HEK293 (cell line): ENCODE measurements around the gene IFI6.
A peak's percentile ranks its signal among the peaks of the same experiment; 100 is the strongest.

ENCODE experiments used
- CTCF ChIA-PET: fragments of 350-600 bp; formaldehyde crosslinking; extraction: SDS; loops from one replicate; lab custom pipeline; 2021; ENCODE audit warnings: antibody characterized with exemption; lab: Yijun Ruan, JAX
- POLR2A ChIA-PET: fragments of 300-600 bp; formaldehyde crosslinking; extraction: SDS; loops from one replicate; lab custom pipeline; 2020; ENCODE audit warnings: antibody characterized with exemption, inconsistent platforms; lab: Yijun Ruan, JAX
- H3K27ac ChIP-seq: fragments of 200-500 bp; sonication (Bioruptor generic); 2 replicates; pipeline ENCODE4 v1.5.1; 2014; ENCODE audit warnings: low read depth, low read length, control low read depth, inconsistent platforms; ENCODE audit errors: extremely low read depth
- H3K36me3 ChIP-seq, 2 experiments: fragments of 200-500 bp in 1 of 2; sonication (Bioruptor generic) in 1 of 2; 1 replicate in 1 of 2; 2 replicates in 1 of 2; pipeline ENCODE4 v1.5.1; 2014 to 2017; ENCODE audit warnings: inconsistent platforms in 2 of 2, low read length in 2 of 2; ENCODE audit not compliant: control insufficient read depth in 2 of 2, insufficient read depth in 1 of 2
- H3K4me1 ChIP-seq: fragments of 200-500 bp; sonication (Bioruptor generic); 2 replicates; pipeline ENCODE4 v1.5.1; 2014; ENCODE audit warnings: mild to moderate bottlenecking, low read length, inconsistent platforms; ENCODE audit not compliant: control insufficient read depth, insufficient read depth
- H3K4me3 ChIP-seq: 2 replicates; pipeline ENCODE4 v1.5.1; 2011; ENCODE audit warnings: low read depth, mild to moderate bottlenecking, control low read depth, low read length, moderate library complexity
- H3K9me3 ChIP-seq: fragments of 200-500 bp; sonication (Bioruptor generic); 2 replicates; pipeline ENCODE4 v1.5.1; 2014; ENCODE audit warnings: low read depth, low read length, inconsistent platforms; ENCODE audit not compliant: control insufficient read depth, insufficient read depth
- CTCF ChIP-seq: fragments of 450-650 bp; formaldehyde crosslinking; IDR thresholded peaks from 2 replicates; pipeline ENCODE4 v1.5.1; 2016; ENCODE audit warnings: missing biosample characterization, missing genetic modification characterization
- GFI1B ChIP-seq: fragments of 450-650 bp; formaldehyde crosslinking; IDR thresholded peaks from 2 replicates; pipeline ENCODE4 v1.5.1; 2016; ENCODE audit warnings: missing biosample characterization, missing genetic modification characterization
- GLIS1 ChIP-seq: fragments of 450-650 bp; formaldehyde crosslinking; IDR thresholded peaks from 2 replicates; pipeline ENCODE4 v1.5.1; 2016; ENCODE audit warnings: missing biosample characterization, missing genetic modification characterization
- KLF1 ChIP-seq: fragments of 450-650 bp; formaldehyde crosslinking; IDR thresholded peaks from 2 replicates; pipeline ENCODE4 v1.5.1; 2016; ENCODE audit warnings: missing biosample characterization, missing genetic modification characterization
- SCRT2 ChIP-seq: fragments of 450-650 bp; formaldehyde crosslinking; IDR thresholded peaks from 2 replicates; pipeline ENCODE4 v1.5.1; 2016; ENCODE audit warnings: missing biosample characterization, missing genetic modification characterization
- SETDB1 ChIP-seq: IDR thresholded peaks from one replicate; pipeline ENCODE4 v1.6.1; 2017; ENCODE audit warnings: mild to moderate bottlenecking, low read length, moderate library complexity, mixed read lengths; ENCODE audit not compliant: insufficient read length
- ZBTB21 ChIP-seq: fragments of 450-650 bp; formaldehyde crosslinking; IDR thresholded peaks from 2 replicates; pipeline ENCODE4 v1.5.1; 2017; ENCODE audit warnings: missing biosample characterization, missing genetic modification characterization
- ZFP37 ChIP-seq: fragments of 450-650 bp; formaldehyde crosslinking; IDR thresholded peaks from 2 replicates; pipeline ENCODE4 v1.5.1; 2016; ENCODE audit warnings: missing biosample characterization, missing genetic modification characterization
- ZNF112 ChIP-seq: fragments of 450-650 bp; formaldehyde crosslinking; IDR thresholded peaks from 2 replicates; pipeline ENCODE4 v1.5.0; 2017; ENCODE audit warnings: missing biosample characterization, missing genetic modification characterization
- ZNF146 ChIP-seq: fragments of 450-650 bp; formaldehyde crosslinking; IDR thresholded peaks from 2 replicates; pipeline ENCODE4 v1.5.1; 2016; ENCODE audit warnings: missing biosample characterization, missing genetic modification characterization
- ZNF266 ChIP-seq: fragments of 450-650 bp; formaldehyde crosslinking; IDR thresholded peaks from 2 replicates; pipeline ENCODE4 v1.5.1; 2016; ENCODE audit warnings: missing biosample characterization, missing genetic modification characterization, low read depth
- ZNF354C ChIP-seq: fragments of 450-650 bp; formaldehyde crosslinking; IDR thresholded peaks from 2 replicates; pipeline ENCODE4 v1.5.1; 2016; ENCODE audit warnings: missing biosample characterization, missing genetic modification characterization, low read depth, borderline replicate concordance
- ZNF521 ChIP-seq: fragments of 450-650 bp; formaldehyde crosslinking; IDR thresholded peaks from 2 replicates; pipeline ENCODE4 v1.5.1; 2017; ENCODE audit warnings: missing biosample characterization, mild to moderate bottlenecking, missing genetic modification characterization
- ZNF571 ChIP-seq: fragments of 450-650 bp; formaldehyde crosslinking; IDR thresholded peaks from 2 replicates; pipeline ENCODE4 v1.5.0; 2017; ENCODE audit warnings: missing biosample characterization, missing genetic modification characterization
- ZNF629 ChIP-seq: fragments of 450-650 bp; formaldehyde crosslinking; IDR thresholded peaks from 2 replicates; pipeline ENCODE4 v1.5.1; 2017; ENCODE audit warnings: missing biosample characterization, missing genetic modification characterization
- ZNF660 ChIP-seq: fragments of 450-650 bp; IDR thresholded peaks from 2 replicates; pipeline ENCODE4 v1.5.1; 2018; ENCODE audit warnings: missing biosample characterization, mild to moderate bottlenecking, missing genetic modification characterization
- ZNF830 ChIP-seq: fragments of 450-650 bp; IDR thresholded peaks from 2 replicates; pipeline ENCODE4 v1.5.0; 2018; ENCODE audit warnings: missing biosample characterization, missing genetic modification characterization, low read depth, mild to moderate bottlenecking, moderate library complexity
- TF ChIP-seq, protein P1 (sequence below): fragments of 450-650 bp; formaldehyde crosslinking; IDR thresholded peaks from 2 replicates; pipeline ENCODE4 v1.5.1; 2016; ENCODE audit warnings: missing biosample characterization, missing genetic modification characterization, borderline replicate concordance

Gene IFI6

DNA sequence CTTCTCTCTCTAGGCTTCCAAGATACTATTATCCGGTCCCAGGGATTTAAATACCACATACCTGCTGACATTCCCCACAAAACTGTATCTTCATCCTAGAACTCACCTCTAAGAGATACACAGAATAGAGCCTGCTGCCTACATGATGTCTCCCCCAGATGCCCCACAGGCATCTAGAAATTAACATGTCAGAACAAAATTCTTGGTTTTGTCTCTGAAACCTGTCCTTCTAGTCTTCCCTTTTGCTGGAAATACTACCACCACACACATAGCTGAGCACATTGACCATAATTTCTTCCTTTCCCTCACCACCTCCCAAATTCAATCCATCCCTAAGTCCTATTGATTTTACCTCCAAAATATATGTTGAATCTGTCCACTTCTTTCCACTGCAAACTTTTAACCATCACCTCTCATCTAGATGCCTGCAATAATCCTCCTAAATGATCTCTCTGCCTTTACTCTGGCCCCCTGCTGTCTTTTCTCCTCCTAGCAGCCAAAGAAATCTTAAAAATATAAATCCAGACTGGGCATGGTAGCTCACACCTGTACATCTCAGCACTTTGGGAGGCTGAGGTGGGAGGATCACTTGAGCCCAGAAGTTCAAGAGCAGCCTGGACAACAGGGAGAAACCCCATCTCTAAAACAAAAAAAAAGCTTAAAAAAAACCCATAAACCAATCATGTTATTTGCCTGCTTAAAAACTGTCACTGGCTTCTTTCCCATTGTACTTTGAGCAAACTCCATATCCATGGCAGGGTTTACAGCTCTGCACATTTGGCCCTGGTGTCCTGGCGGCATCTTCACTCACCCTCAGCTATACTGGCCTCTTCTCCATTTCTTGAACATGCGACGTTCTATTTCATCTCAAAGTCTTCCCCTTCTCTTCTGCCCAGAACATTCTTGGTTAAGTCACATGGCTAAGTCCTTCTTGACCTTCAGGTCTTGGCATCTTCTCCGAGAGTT is 47.6 kb upstream of the IFI6 start:
- TF ChIP-seq ZFP37 (tag by site-specific recombination) (no peak), CTCF (tag by site-specific recombination) (0 out of 2 replicates have a peak, but pooled peaks have one; percentile 19), GLIS1 (peak; percentile 18; the same call in 1 of the 2 replicates)
- ChIA-PET CTCF (interaction anchor here (0.8 to 1.9 kb wide), 4 partner anchors 47 to 57 kb away, joined by 3 to 8 read pairs (median 5); partner anchors contain the start of gene IFI6), POLR2A (interaction anchor here (0.6 to 2.6 kb wide), 2 partner anchors 54 to 611 kb away, joined by 4 to 9 read pairs; partner anchors contain the start of gene STX12)
- H3K4me1 ChIP-seq = no peaks in the 10 kb centered on the region
- H3K9me3 ChIP-seq = no peaks in the 10 kb centered on the region
- H3K27ac ChIP-seq = no peak overlapping the region
- no peak overlapping the region for H3K4me3 ChIP-seq
- H3K36me3 ChIP-seq = no peaks in the 10 kb centered on the region

- TF ChIP-seq SETDB1 (peak; percentile 90), ZNF629 (no peak), ZNF112 (tag by site-specific recombination) (no peak), ZNF146 (tag by site-specific recombination) (no peak)
- H3K36me3 ChIP-seq = no peaks in the 10 kb centered on the region
- no peak overlapping the region for H3K4me3 ChIP-seq
- CTCF ChIA-PET = no interaction called here
- H3K27ac ChIP-seq = no peak overlapping the region
- no peaks in the 10 kb centered on the region for H3K4me1 ChIP-seq
- H3K9me3 ChIP-seq = no peaks in the 10 kb centered on the region
- POLR2A ChIA-PET = no interaction called here
These were observed 44.4 kb upstream of the IFI6 start for GRCh38 chr1:27716262-27716895.

DNA sequence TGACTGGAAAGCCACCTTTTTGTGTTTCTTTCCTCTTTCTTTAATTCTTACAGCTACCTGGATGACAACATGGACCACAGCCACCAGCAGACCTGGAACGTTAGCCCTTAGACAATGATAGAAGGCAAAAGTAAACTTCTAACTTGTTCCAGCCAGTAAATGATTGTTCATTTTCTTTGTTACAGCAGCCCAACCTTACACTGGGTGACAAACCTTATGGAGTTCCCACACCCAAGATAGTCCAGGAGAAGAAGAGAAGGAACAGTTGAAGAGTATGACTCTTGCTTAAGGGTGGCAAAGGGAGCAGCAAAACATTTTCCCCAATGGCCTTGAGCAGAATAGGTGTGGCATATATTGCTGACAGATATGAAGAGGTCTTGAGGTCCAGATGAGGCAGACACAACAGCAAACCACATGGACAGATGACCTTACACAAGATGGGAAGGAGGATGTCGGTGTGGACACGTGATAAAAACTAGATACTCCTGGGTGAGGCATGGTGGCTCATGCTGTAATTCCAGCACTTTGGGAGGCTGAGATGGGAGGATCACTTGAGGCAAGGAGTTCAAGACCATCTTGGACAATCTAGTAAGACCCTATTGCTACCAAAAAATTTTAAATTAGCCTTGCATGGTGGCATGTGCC is 42.0 kb upstream of the IFI6 start:
- no peak overlapping the region for H3K27ac ChIP-seq
- ChIA-PET POLR2A (interaction anchor here (1.6 kb wide), 1 partner anchor 11 kb away, joined by 4 read pairs; no protein-coding TSS in a partner anchor), CTCF (interaction anchor here (1.3 kb wide), 1 partner anchor 11 kb away, joined by 7 read pairs; no protein-coding TSS in a partner anchor)
- no peaks in the 10 kb centered on the region for H3K36me3 ChIP-seq
- no peaks in the 10 kb centered on the region for H3K9me3 ChIP-seq
- no peaks in the 10 kb centered on the region for H3K4me1 ChIP-seq
- H3K4me3 ChIP-seq = no peak overlapping the region
- TF ChIP-seq, protein P1, sequence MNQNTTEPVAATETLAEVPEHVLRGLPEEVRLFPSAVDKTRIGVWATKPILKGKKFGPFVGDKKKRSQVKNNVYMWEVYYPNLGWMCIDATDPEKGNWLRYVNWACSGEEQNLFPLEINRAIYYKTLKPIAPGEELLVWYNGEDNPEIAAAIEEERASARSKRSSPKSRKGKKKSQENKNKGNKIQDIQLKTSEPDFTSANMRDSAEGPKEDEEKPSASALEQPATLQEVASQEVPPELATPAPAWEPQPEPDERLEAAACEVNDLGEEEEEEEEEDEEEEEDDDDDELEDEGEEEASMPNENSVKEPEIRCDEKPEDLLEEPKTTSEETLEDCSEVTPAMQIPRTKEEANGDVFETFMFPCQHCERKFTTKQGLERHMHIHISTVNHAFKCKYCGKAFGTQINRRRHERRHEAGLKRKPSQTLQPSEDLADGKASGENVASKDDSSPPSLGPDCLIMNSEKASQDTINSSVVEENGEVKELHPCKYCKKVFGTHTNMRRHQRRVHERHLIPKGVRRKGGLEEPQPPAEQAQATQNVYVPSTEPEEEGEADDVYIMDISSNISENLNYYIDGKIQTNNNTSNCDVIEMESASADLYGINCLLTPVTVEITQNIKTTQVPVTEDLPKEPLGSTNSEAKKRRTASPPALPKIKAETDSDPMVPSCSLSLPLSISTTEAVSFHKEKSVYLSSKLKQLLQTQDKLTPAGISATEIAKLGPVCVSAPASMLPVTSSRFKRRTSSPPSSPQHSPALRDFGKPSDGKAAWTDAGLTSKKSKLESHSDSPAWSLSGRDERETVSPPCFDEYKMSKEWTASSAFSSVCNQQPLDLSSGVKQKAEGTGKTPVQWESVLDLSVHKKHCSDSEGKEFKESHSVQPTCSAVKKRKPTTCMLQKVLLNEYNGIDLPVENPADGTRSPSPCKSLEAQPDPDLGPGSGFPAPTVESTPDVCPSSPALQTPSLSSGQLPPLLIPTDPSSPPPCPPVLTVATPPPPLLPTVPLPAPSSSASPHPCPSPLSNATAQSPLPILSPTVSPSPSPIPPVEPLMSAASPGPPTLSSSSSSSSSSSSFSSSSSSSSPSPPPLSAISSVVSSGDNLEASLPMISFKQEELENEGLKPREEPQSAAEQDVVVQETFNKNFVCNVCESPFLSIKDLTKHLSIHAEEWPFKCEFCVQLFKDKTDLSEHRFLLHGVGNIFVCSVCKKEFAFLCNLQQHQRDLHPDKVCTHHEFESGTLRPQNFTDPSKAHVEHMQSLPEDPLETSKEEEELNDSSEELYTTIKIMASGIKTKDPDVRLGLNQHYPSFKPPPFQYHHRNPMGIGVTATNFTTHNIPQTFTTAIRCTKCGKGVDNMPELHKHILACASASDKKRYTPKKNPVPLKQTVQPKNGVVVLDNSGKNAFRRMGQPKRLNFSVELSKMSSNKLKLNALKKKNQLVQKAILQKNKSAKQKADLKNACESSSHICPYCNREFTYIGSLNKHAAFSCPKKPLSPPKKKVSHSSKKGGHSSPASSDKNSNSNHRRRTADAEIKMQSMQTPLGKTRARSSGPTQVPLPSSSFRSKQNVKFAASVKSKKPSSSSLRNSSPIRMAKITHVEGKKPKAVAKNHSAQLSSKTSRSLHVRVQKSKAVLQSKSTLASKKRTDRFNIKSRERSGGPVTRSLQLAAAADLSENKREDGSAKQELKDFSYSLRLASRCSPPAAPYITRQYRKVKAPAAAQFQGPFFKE (tag by site-specific recombination) = no peak
- TF ChIP-seq ZNF266 (tag by site-specific recombination) (no peak), SCRT2 (tag by site-specific recombination) (no peak), ZNF354C (tag by site-specific recombination) (no peak), ZNF521 (tag by site-specific recombination) (no peak), ZNF571 (tag by site-specific recombination) (no peak), GFI1B (tag by site-specific recombination) (no peak), SETDB1 (no peak), CTCF (tag by site-specific recombination) (no peak), ZBTB21 (tag by site-specific recombination) (no peak), KLF1 (tag by site-specific recombination) (no peak), ZNF660 (no peak), ZNF830 (tag by site-specific recombination) (no peak)
